ENCODE results near the gene MDM1.

The MDM1 gene

GRCh38 chr12:68272732-68273131, 59.4 kb downstream of the MDM1 start:
- DNase-seq, result no peak

- no peak for DNase-seq
These were observed 60.8 kb downstream of the MDM1 start for GRCh38 chr12:68271346-68271745.

GRCh38 chr12:68270358-68270757, 61.8 kb downstream of the MDM1 start:
- DNase-seq, result no peak

GRCh38 chr12:68269779-68270178, 62.4 kb downstream of the MDM1 start:
- DNase-seq, result no peak

GRCh38 chr12:68268967-68269366, 63.2 kb downstream of the MDM1 start:
- no peak for DNase-seq

GRCh38 chr12:68267892-68268396, 64.2 kb downstream of the MDM1 start:
- no peak for DNase-seq

GRCh38 chr12:68264857-68265256, 67.3 kb downstream of the MDM1 start:
- no peak for DNase-seq

GRCh38 chr12:68264158-68264855, 67.9 kb downstream of the MDM1 start:
- no peak for DNase-seq

- DNase-seq, result no peak
These were observed 68.8 kb downstream of the MDM1 start for GRCh38 chr12:68263366-68263765.

GRCh38 chr12:68261896-68262295, 70.3 kb downstream of the MDM1 start:
- DNase-seq, result no peak

- no peak for DNase-seq
These were observed 72.0 kb downstream of the MDM1 start for GRCh38 chr12:68260153-68260552.

GRCh38 chr12:68259318-68259940, 72.7 kb downstream of the MDM1 start:
- DNase-seq, result no peak

- no peak for DNase-seq
These were observed 78.7 kb downstream of the MDM1 start, which contains the start of gene IL22 for GRCh38 chr12:68253504-68253903. Gene IL22, minus strand, starts transcription at chr12:68253604. Its CDS starts 156 bp downstream, at chr12:68253448.

GRCh38 chr12:68252077-68252476, 80.1 kb downstream of the MDM1 start:
- DNase-seq, result no peak

- DNase-seq, result no peak
These were observed 81.7 kb downstream of the MDM1 start for GRCh38 chr12:68250454-68250853.

- no peak for DNase-seq
These were observed 84.4 kb downstream of the MDM1 start for GRCh38 chr12:68247785-68248184.

GRCh38 chr12:68246350-68246749, 85.8 kb downstream of the MDM1 start:
- DNase-seq, result no peak

GRCh38 chr12:68245180-68246021, 86.8 kb downstream of the MDM1 start:
- peak in 1 of 14 donors; percentile 2 for DNase-seq
